OCI-LY7 (cell line): Measurements from ENCODE around the gene SORD. TPM values are rescaled to one million over a fixed set of nuclear protein-coding genes. Genes with fewer than 3 reads are reported as not detected.
"Not testable (repeated sequence)": the region's sequence is repeated elsewhere in the genome, so short reads cannot be mapped to it uniquely, and the experiment has no call there.

ENCODE experiments used
- BruUV-seq: library from RNA; stranded (reverse); fragments of 400-500 nt; replicated peaks from 2 replicates; lab custom pipeline; 2021; lab: Mats Ljungman, UMichigan
- CTCF ChIA-PET: fragments of 300-600 bp; sonication (Branson Sonifier 250); formaldehyde crosslinking; loops from one replicate; lab custom pipeline; 2022; ENCODE audit warnings: antibody characterized with exemption; ENCODE audit not compliant: unreplicated experiment; lab: Charles Lee
- POLR2A ChIA-PET: fragments of 300-600 bp; sonication (Branson Sonifier 250); formaldehyde crosslinking; loops from one replicate; lab custom pipeline; 2022; ENCODE audit warnings: antibody characterized with exemption; lab: Charles Lee
- DNase-seq: peaks from one replicate; pipeline ENCODE4 v3.0.0-alpha.2; 2015; ENCODE audit warnings: low spot score
- H2AFZ ChIP-seq: fragments of 200-600 bp; sonication (generic), shearing (Covaris generic); 2 replicates; pipeline ENCODE4 v1.6.1; 2014; ENCODE audit warnings: mild to moderate bottlenecking, antibody characterized with exemption, low read length, moderate library complexity
- H3K27ac ChIP-seq: fragments of 200-600 bp; sonication (generic); 2 replicates; pipeline ENCODE4 v1.5.1; 2014; ENCODE audit warnings: mixed run types, low read depth, mild to moderate bottlenecking, moderate library complexity, low read length, inconsistent platforms; ENCODE audit not compliant: poor library complexity, severe bottlenecking
- H3K36me3 ChIP-seq: fragments of 200-600 bp; sonication (generic); 2 replicates; pipeline ENCODE4 v1.6.1; 2014; ENCODE audit warnings: mild to moderate bottlenecking, antibody characterized with exemption, low read length, moderate library complexity, mixed read lengths; ENCODE audit not compliant: insufficient read depth
- H3K4me1 ChIP-seq: fragments of 200-600 bp; sonication (generic); 2 replicates; pipeline ENCODE4 v1.5.1; 2014; ENCODE audit warnings: mild to moderate bottlenecking, low read length; ENCODE audit not compliant: insufficient read depth, poor library complexity, severe bottlenecking
- H3K4me2 ChIP-seq: fragments of 200-600 bp; sonication (generic); 2 replicates; pipeline ENCODE4 v1.6.1; 2014; ENCODE audit warnings: mild to moderate bottlenecking, low read length
- H3K4me3 ChIP-seq: fragments of 200-600 bp; sonication (generic); 2 replicates; pipeline ENCODE4 v1.5.1; 2014; ENCODE audit warnings: mild to moderate bottlenecking, low read depth, low read length; ENCODE audit not compliant: poor library complexity, severe bottlenecking
- H3K79me2 ChIP-seq: fragments of 200-600 bp; sonication (generic); 2 replicates; pipeline ENCODE4 v1.6.1; 2016; ENCODE audit warnings: low read depth, mild to moderate bottlenecking, low read length, moderate library complexity, mixed read lengths; ENCODE audit not compliant: insufficient read depth
- H3K9me2 ChIP-seq: fragments of 200-600 bp; sonication (generic); 2 replicates; pipeline ENCODE4 v1.6.1; 2016; ENCODE audit warnings: mild to moderate bottlenecking, low read length, mixed read lengths; ENCODE audit not compliant: insufficient read depth
- H3K9me3 ChIP-seq: fragments of 200-600 bp; sonication (generic); 2 replicates; pipeline ENCODE4 v1.6.1; 2014; ENCODE audit warnings: mild to moderate bottlenecking, mixed run types, low read length, mixed read lengths
- H4K20me1 ChIP-seq: fragments of 200-600 bp; sonication (generic); 2 replicates; pipeline ENCODE4 v1.6.1; 2014; ENCODE audit warnings: mild to moderate bottlenecking, antibody characterized with exemption, low read length, moderate library complexity, mixed read lengths; ENCODE audit not compliant: insufficient read depth
- EZH2phosphoT487 ChIP-seq: fragments of 200-600 bp; sonication (generic); IDR thresholded peaks from 2 replicates; pipeline ENCODE4 v1.6.1; 2018; ENCODE audit warnings: low read depth, borderline replicate concordance, mild to moderate bottlenecking, mixed run types, antibody characterized with exemption, low read length, moderate library complexity, mixed read lengths
- intact Hi-C: fragments of 100-400 bp; cut with micrococcal nuclease; formaldehyde crosslinking; loops from one replicate; pipeline ENCODE4 v1.10.0; 2022; ENCODE audit not compliant: unreplicated experiment
- total RNA-seq, 2 experiments: library from RNA; depleted of rRNA in 1 of 2; stranded (reverse); fragments of >200 nt in 1 of 2; shearing (Covaris generic) in 1 of 2; gene quantifications; 2 replicates each; pipeline ENCODE4 v1.2.3, GENCODE V29; 2014 to 2022
- TF ChIP-seq, protein P1 (sequence below): fragments of 200-600 bp; sonication (generic); conservative IDR thresholded peaks from 2 replicates; pipeline ENCODE4 v1.5.1; 2014; ENCODE audit warnings: mild to moderate bottlenecking, antibody characterized with exemption, low read length, moderate library complexity, mixed read lengths

Gene SORD
- total RNA-seq, 2 experiments from 2014 or later, result 10.4 to 17.8 TPM

DNA sequence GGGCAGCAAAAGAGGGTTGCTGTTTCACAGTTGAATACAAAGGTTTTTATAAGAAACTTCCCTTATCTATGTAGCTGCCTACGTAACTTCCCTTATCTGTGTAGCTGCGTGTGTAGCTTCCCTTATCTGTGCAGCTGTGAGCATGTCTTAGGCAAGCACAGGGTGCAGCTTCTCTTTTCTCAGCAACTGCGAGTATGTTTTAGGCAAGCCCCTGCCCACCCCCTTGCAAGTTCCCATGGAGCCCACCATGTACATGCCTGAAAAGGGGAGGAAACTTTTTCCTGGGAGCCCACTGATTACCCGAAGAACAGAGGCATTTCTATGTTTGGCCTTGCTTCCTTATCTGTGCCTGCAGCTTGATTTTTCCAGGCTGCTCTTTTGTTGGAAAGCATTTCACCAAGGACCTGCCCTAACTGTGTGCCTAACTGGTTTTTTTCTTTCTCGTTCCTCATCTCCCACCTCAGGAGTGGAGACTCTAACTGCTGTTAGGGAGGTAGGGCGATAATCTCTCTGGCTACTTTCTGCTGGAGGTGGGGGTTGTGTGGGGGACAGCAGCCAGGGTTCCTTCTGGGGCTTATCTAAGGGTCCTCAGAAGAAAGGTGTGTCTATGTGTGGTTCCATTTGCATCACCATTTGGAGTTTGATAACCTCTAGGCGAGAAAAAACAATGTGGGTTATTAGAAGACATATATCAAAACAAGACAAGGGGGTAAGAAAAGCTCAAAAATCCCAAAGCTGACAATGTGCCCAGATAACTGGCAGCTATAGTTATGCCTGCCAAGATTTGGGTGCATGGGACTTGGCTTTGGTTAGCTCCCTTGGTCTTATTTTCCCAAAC lies 26.0 kb downstream of the SORD start:
- no peak for DNase-seq
- no peak overlapping the region for H3K4me2 ChIP-seq
- H3K36me3 ChIP-seq, result peaks cover 62% of the 10 kb centered on the region
- ChIA-PET CTCF (no interaction called here), POLR2A (interaction anchor here (0.9 kb wide), 1 partner anchor 27 kb away, joined by 3 read pairs; no protein-coding TSS in a partner anchor)
- BruUV-seq, result no TSS peak
- H3K9me3 ChIP-seq, result peaks cover 34% of the 10 kb centered on the region
- no peaks in the 10 kb centered on the region for H3K9me2 ChIP-seq
- intact Hi-C loops, result no loop called here
- H3K4me1 ChIP-seq, result peaks cover 9% of the 10 kb centered on the region
- H3K4me3 ChIP-seq, result no peak overlapping the region
- TF ChIP-seq EZH2phosphoT487, result no peak
- TF ChIP-seq, protein P1, sequence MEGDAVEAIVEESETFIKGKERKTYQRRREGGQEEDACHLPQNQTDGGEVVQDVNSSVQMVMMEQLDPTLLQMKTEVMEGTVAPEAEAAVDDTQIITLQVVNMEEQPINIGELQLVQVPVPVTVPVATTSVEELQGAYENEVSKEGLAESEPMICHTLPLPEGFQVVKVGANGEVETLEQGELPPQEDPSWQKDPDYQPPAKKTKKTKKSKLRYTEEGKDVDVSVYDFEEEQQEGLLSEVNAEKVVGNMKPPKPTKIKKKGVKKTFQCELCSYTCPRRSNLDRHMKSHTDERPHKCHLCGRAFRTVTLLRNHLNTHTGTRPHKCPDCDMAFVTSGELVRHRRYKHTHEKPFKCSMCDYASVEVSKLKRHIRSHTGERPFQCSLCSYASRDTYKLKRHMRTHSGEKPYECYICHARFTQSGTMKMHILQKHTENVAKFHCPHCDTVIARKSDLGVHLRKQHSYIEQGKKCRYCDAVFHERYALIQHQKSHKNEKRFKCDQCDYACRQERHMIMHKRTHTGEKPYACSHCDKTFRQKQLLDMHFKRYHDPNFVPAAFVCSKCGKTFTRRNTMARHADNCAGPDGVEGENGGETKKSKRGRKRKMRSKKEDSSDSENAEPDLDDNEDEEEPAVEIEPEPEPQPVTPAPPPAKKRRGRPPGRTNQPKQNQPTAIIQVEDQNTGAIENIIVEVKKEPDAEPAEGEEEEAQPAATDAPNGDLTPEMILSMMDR, result no peak
- no peaks in the 10 kb centered on the region for H3K79me2 ChIP-seq
- no peak overlapping the region for H2AFZ ChIP-seq
- H4K20me1 ChIP-seq, result no peaks in the 10 kb centered on the region
- no peak overlapping the region for H3K27ac ChIP-seq

GRCh38 chr15:45050587-45050986 lies 27.6 kb downstream of the SORD start:
- Histone ChIP-seq H3K9me2 (no peaks in the 10 kb centered on the region), H3K9me3 (peaks cover 34% of the 10 kb centered on the region), H3K27ac (no peak overlapping the region), H3K4me3 (no peak overlapping the region), H2AFZ (no peak overlapping the region), H4K20me1 (no peaks in the 10 kb centered on the region), H3K4me2 (no peak overlapping the region), H3K36me3 (peaks cover 62% of the 10 kb centered on the region), H3K79me2 (no peaks in the 10 kb centered on the region), H3K4me1 (peaks cover 2% of the 10 kb centered on the region)
- intact Hi-C loops, result no loop called here
- POLR2A ChIA-PET, result no interaction called here
- BruUV-seq, result no TSS peak
- no peak for DNase-seq
- CTCF ChIA-PET, result no interaction called here
- TF ChIP-seq, protein P1, result no peak
- no peak for TF ChIP-seq EZH2phosphoT487

DNA sequence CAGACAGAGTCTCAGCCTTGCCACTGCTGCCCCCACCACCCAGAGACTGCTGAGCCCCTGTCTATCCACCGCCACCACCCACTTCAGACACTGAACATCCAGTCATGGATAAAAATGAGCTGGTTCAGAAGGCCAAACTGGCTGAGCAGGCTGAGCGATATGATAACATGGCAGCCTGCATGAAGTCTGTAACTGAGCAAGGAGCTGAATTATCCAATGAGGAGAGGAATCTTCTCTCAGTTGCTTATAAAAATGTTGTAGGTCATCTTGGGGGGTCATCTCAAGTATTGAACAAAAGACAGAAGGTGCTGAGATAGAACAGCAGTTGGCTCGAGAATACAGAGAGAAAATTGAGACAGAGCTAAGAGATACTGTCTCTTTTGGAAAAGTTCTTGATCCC lies 29.7 kb downstream of the SORD start:
- H2AFZ ChIP-seq, H3K4me3 ChIP-seq, CTCF ChIA-PET: not testable (repeated sequence)

GRCh38 chr15:45058690-45059675 lies 36.0 kb downstream of the SORD start:
- intact Hi-C loops, H3K4me3 ChIP-seq, H2AFZ ChIP-seq, H3K4me1 ChIP-seq, POLR2A ChIA-PET, BruUV-seq, H3K9me2 ChIP-seq, H4K20me1 ChIP-seq, DNase-seq, H3K36me3 ChIP-seq, H3K9me3 ChIP-seq, H3K27ac ChIP-seq, H3K79me2 ChIP-seq, CTCF ChIA-PET, H3K4me2 ChIP-seq: not testable (repeated sequence)

More for the DNA sequence above, 29.7 kb downstream of the SORD start:
- peaks cover 34% of the 10 kb centered on the region for H3K9me3 ChIP-seq
- BruUV-seq, H3K79me2 ChIP-seq, H3K27ac ChIP-seq, H3K9me2 ChIP-seq, H3K4me2 ChIP-seq, DNase-seq, H4K20me1 ChIP-seq, intact Hi-C loops, H3K4me1 ChIP-seq: not testable (repeated sequence)
- H3K36me3 ChIP-seq, result peaks cover 60% of the 10 kb centered on the region
- POLR2A ChIA-PET, result interaction anchor here (0.6 kb wide), 1 partner anchor 29 kb away, joined by 4 read pairs; no protein-coding TSS in a partner anchor
